ENCODE measurements around the gene GPR173. TPM values are rescaled to one million over a fixed set of nuclear protein-coding genes. Genes with fewer than 3 reads are reported as not detected.

GPR173 gene
- total RNA-seq, 2 donors from 2014 or later = 7.0 to 9.4 TPM

GRCh38 chrX:53091354-53091753, 42.8 kb downstream of the GPR173 start:
- Mint-ChIP-seq H3K27ac (no peak overlapping the region), H3K9me3 (peaks cover 60% of the 10 kb centered on the region), H3K27me3 (ENCODE audit: insufficient read depth) (no peaks in the 10 kb centered on the region), H3K4me1 (peaks cover 9% of the 10 kb centered on the region), H3K4me3 (no peak overlapping the region), H3K36me3 (ENCODE audit: low read depth) (peaks cover 3% of the 10 kb centered on the region)
- Histone ChIP-seq H3K4me3 (ENCODE audit: low read length) (no peak overlapping the region), H3K36me3 (ENCODE audit: control insufficient read depth, insufficient read depth, low read length) (no peaks in the 10 kb centered on the region), H3K27me3 (ENCODE audit: control insufficient read depth, insufficient read depth, low read length, poor library complexity, severe bottlenecking) (no peaks in the 10 kb centered on the region), H3K27ac (ENCODE audit: low read depth, low read length) (no peak overlapping the region), H3K4me1 (ENCODE audit: control insufficient read depth, insufficient read depth, low read length) (no peaks in the 10 kb centered on the region), H3K9ac (ENCODE audit: extremely low read depth, low read length, poor library complexity, severe bottlenecking) (no peak overlapping the region), H3K9me3 (ENCODE audit: control insufficient read depth, low read length) (no peaks in the 10 kb centered on the region)
- 89% methylated on average over 2 of the region's 2 CpGs; no CpG with 5 or more reads in 1 of the 2 experiments for WGBS, 2 experiments (ENCODE audit: insufficient coverage in 1 of 2, insufficient read length in 1 of 2)
- DNase-seq = no peak
- no peak for TF ChIP-seq CTCF (conservative IDR thresholded peaks at IDR 0.05)

GRCh38 chrX:53093177-53093655, 44.6 kb downstream of the GPR173 start:
- WGBS, 2 experiments (ENCODE audit: insufficient coverage in 1 of 2, insufficient read length in 1 of 2) = 0% methylated on average over 13 of the region's 16 CpGs; no CpG with 5 or more reads in 1 of the 2 experiments
- DNase-seq = peak; percentile 88
- H3K27me3 Mint-ChIP-seq (ENCODE audit: insufficient read depth) = no peaks in the 10 kb centered on the region
- no peaks in the 10 kb centered on the region for H3K27me3 ChIP-seq (ENCODE audit: control insufficient read depth, insufficient read depth, low read length, poor library complexity, severe bottlenecking)
- peak overlapping the region; percentile 79 for H3K4me3 Mint-ChIP-seq
- H3K27ac ChIP-seq (ENCODE audit: low read depth, low read length) = peak overlapping the region; percentile 83
- peaks cover 48% of the 10 kb centered on the region for H3K9me3 Mint-ChIP-seq
- no peaks in the 10 kb centered on the region for H3K36me3 ChIP-seq (ENCODE audit: control insufficient read depth, insufficient read depth, low read length)
- TF ChIP-seq CTCF (conservative IDR thresholded peaks at IDR 0.05) = peak; percentile 70
- H3K9me3 ChIP-seq (ENCODE audit: control insufficient read depth, low read length) = no peaks in the 10 kb centered on the region
- H3K9ac ChIP-seq (ENCODE audit: extremely low read depth, low read length, poor library complexity, severe bottlenecking) = peak overlapping the region; percentile 53
- H3K4me1 ChIP-seq (ENCODE audit: control insufficient read depth, insufficient read depth, low read length) = no peaks in the 10 kb centered on the region
- peaks cover 7% of the 10 kb centered on the region for H3K4me1 Mint-ChIP-seq
- H3K4me3 ChIP-seq (ENCODE audit: low read length) = peak overlapping the region; percentile 88
- no peaks in the 10 kb centered on the region for H3K36me3 Mint-ChIP-seq (ENCODE audit: low read depth)
- peak overlapping the region; percentile 97 for H3K27ac Mint-ChIP-seq

- Histone ChIP-seq H3K9me3 (ENCODE audit: control insufficient read depth, low read length) (no peaks in the 10 kb centered on the region), H3K4me3 (ENCODE audit: low read length) (peak within 1 kb of the TSS; percentile 88), H3K9ac (ENCODE audit: extremely low read depth, low read length, poor library complexity, severe bottlenecking) (peak within 1 kb of the TSS; percentile 53), H3K27me3 (ENCODE audit: control insufficient read depth, insufficient read depth, low read length, poor library complexity, severe bottlenecking) (no peaks in the 10 kb centered on the region), H3K4me1 (ENCODE audit: control insufficient read depth, insufficient read depth, low read length) (no peaks in the 10 kb centered on the region), H3K27ac (ENCODE audit: low read depth, low read length) (peak within 1 kb of the TSS; percentile 83), H3K36me3 (ENCODE audit: control insufficient read depth, insufficient read depth, low read length) (no peaks in the 10 kb centered on the region)
- H3K9me3 Mint-ChIP-seq = peaks cover 46% of the 10 kb centered on the region
- H3K4me1 Mint-ChIP-seq = peaks cover 6% of the 10 kb centered on the region
- peaks cover 3% of the 10 kb centered on the region for H3K36me3 Mint-ChIP-seq (ENCODE audit: low read depth)
- DNase-seq = peak; percentile 95
- TF ChIP-seq CTCF (conservative IDR thresholded peaks at IDR 0.05) = peak; percentile 27
- 0% methylated on average over 62 of the region's 67 CpGs; no CpG with 5 or more reads in 1 of the 2 experiments for WGBS, 2 experiments (ENCODE audit: insufficient coverage in 1 of 2, insufficient read length in 1 of 2)
- H3K27ac Mint-ChIP-seq = peak within 1 kb of the TSS; percentile 97
- H3K4me3 Mint-ChIP-seq = peak within 1 kb of the TSS; percentile 79
- H3K27me3 Mint-ChIP-seq (ENCODE audit: insufficient read depth) = no peaks in the 10 kb centered on the region
These were observed 45.4 kb downstream of the GPR173 start, which contains the start of gene KANTR for GRCh38 chrX:53093748-53094581. Gene KANTR, plus strand, starts transcription at chrX:53094142. Its CDS starts 30,131 bp downstream, at chrX:53124273.
